AG09309 (cell line): Measurements from ENCODE around the gene GNG7.

ENCODE experiments used
- DNase-seq: peaks from one replicate; pipeline ENCODE4 v3.0.0-alpha.2; 2010; ENCODE audit warnings: low read depth
- H3K4me3 ChIP-seq: 2 replicates; pipeline ENCODE4 v1.5.1; 2011; ENCODE audit warnings: mild to moderate bottlenecking, low read depth, low read length, moderate library complexity; ENCODE audit not compliant: control insufficient read depth
- CTCF ChIP-seq: IDR thresholded peaks from 2 replicates; pipeline ENCODE4 v1.5.1; 2011; ENCODE audit warnings: mild to moderate bottlenecking, low read depth, low read length, inconsistent platforms; ENCODE audit not compliant: insufficient read depth, control insufficient read depth; ENCODE audit errors: missing control alignments

Gene GNG7

GRCh38 chr19:2634228-2634951 lies 68.1 kb downstream of the GNG7 start:
- DNase-seq, result no peak
- TF ChIP-seq CTCF, result no peak
- no peak overlapping the region for H3K4me3 ChIP-seq

GRCh38 chr19:2633693-2634075 lies 68.8 kb downstream of the GNG7 start:
- no peak for TF ChIP-seq CTCF
- no peak for DNase-seq
- H3K4me3 ChIP-seq, result no peak overlapping the region

- no peak for TF ChIP-seq CTCF
- H3K4me3 ChIP-seq, result no peak overlapping the region
- DNase-seq, result no peak
Observed at GRCh38 chr19:2631213-2631821, 71.2 kb downstream of the GNG7 start.

GRCh38 chr19:2630352-2631001 lies 72.0 kb downstream of the GNG7 start:
- TF ChIP-seq CTCF, result no peak
- DNase-seq, result no peak
- no peak overlapping the region for H3K4me3 ChIP-seq

- no peak for TF ChIP-seq CTCF
- no peak for DNase-seq
- no peak overlapping the region for H3K4me3 ChIP-seq
Observed at GRCh38 chr19:2629491-2630351, 72.8 kb downstream of the GNG7 start.

GRCh38 chr19:2628597-2628996 lies 73.9 kb downstream of the GNG7 start:
- H3K4me3 ChIP-seq, result no peak overlapping the region
- no peak for DNase-seq
- no peak for TF ChIP-seq CTCF
